Progenitor cell of endocrine pancreas (in vitro differentiated cells): Measurements from ENCODE around the gene SPATA25. TPM values are rescaled to one million over a fixed set of nuclear protein-coding genes. Genes with fewer than 3 reads are reported as not detected.

Experiments used
- DNase-seq: peaks from one replicate; pipeline ENCODE4 v3.0.0; 2021; ENCODE audit warnings: low spot score; ENCODE audit not compliant: unreplicated experiment
- H3K27ac Mint-ChIP-seq: 2 replicates; pipeline ENCODE4 v1.8.0; 2021; ENCODE audit warnings: mild to moderate bottlenecking, moderate library complexity, mixed read lengths
- H3K27me3 Mint-ChIP-seq: 2 replicates; pipeline ENCODE4 v1.8.0; 2021; ENCODE audit warnings: mixed read lengths
- H3K36me3 Mint-ChIP-seq: 2 replicates; pipeline ENCODE4 v1.8.0; 2022; ENCODE audit warnings: mixed read lengths; ENCODE audit not compliant: insufficient read depth
- H3K4me1 Mint-ChIP-seq: 2 replicates; pipeline ENCODE4 v1.8.0; 2021; ENCODE audit warnings: low read depth, mixed read lengths
- H3K4me3 Mint-ChIP-seq: 2 replicates; pipeline ENCODE4 v1.8.0; 2021; ENCODE audit warnings: low read depth, mild to moderate bottlenecking, moderate library complexity, mixed read lengths
- H3K9me3 Mint-ChIP-seq: 2 replicates; pipeline ENCODE4 v1.8.0; 2021; ENCODE audit warnings: low read depth, mixed read lengths
- total RNA-seq: library from RNA; stranded (reverse); gene quantifications from 2 replicates; pipeline ENCODE4 v1.2.1, GENCODE V29; 2021
- TF ChIP-seq, protein P1 (sequence below): fragments of 200-600 bp; sonication (generic); IDR thresholded peaks from one replicate; pipeline ENCODE4 v1.5.0; 2021; ENCODE audit warnings: antibody characterized with exemption, mild to moderate bottlenecking; ENCODE audit not compliant: unreplicated experiment

SPATA25 gene
- total RNA-seq, 1 donor from 2014 or later = 3.6 TPM

DNA sequence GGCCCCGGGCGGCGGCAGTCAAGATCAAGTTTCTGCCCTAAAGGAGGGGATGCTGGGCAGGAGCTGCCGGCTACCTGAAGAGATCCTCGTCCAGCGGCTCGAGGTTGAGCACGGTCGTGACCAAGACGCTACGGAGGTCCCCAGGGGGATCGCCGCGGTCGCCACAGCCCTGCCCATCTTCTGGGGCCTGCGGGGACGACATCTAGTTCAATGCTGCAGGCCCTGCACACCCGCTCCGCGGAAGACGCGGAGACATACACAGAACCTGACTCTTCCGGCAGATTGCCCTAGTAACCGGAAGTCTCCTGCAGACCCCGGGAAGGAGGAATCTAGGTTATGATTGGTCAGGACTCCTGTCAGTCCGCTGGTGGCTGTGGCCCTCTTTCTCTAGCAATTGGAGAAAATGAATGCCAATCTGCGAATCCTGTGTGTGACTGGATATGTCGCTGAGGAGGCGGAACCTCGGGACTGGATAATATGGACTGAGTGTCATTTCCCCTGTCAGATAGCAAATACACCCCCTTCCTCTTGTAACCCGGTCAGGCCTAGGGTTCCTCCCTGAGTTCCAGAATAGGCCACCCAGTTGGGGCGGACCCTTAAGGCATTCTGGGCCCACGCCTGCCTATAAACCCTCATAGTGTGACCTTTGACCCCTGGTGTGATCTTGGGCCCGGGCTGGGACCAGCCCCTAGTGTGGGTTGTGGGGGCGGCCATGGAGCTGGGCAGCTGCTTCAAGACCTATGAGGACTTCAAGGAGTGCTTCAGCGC, 30.1 kb downstream of the SPATA25 start, which contains the start of the genes ACOT8 and ZSWIM3:
Gene ACOT8 (minus strand): TSS at position 279 of the 768 bp plus-strand sequence. CDS start 77 bp downstream, at position 202.
Gene ZSWIM3 (plus strand): TSS at position 501 of the 768 bp plus-strand sequence. CDS start 212 bp downstream, at position 713.
- Mint-ChIP-seq H3K27me3 (no peaks in the 10 kb centered on the region), H3K4me3 (peak within 1 kb of the TSS; percentile 93), H3K4me1 (peaks cover 24% of the 10 kb centered on the region), H3K27ac (peak within 1 kb of the TSS; percentile 92), H3K9me3 (no peaks in the 10 kb centered on the region), H3K36me3 (no peaks in the 10 kb centered on the region)
- DNase-seq = peak; percentile 93
- TF ChIP-seq, protein P1, sequence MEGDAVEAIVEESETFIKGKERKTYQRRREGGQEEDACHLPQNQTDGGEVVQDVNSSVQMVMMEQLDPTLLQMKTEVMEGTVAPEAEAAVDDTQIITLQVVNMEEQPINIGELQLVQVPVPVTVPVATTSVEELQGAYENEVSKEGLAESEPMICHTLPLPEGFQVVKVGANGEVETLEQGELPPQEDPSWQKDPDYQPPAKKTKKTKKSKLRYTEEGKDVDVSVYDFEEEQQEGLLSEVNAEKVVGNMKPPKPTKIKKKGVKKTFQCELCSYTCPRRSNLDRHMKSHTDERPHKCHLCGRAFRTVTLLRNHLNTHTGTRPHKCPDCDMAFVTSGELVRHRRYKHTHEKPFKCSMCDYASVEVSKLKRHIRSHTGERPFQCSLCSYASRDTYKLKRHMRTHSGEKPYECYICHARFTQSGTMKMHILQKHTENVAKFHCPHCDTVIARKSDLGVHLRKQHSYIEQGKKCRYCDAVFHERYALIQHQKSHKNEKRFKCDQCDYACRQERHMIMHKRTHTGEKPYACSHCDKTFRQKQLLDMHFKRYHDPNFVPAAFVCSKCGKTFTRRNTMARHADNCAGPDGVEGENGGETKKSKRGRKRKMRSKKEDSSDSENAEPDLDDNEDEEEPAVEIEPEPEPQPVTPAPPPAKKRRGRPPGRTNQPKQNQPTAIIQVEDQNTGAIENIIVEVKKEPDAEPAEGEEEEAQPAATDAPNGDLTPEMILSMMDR = no peak

DNA sequence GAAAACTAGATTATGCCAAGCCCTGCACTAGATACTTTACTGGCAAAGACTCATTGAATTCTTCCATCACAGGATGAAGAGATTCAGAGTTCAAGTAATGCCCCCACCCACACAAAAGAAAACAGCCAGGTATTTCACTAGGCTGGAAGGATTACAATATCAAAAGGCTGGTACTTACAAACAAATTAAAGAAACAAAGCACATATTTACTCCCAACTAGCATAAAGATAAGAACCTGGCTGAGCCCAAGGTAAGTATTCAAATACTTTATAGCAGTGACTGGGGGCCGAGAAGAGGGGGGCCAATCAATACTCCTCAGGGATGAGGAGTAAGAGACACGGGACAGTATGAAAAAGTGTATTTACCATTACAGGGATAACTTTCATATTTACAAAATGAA, 33.9 kb downstream of the SPATA25 start:
- no peak overlapping the region for H3K27ac Mint-ChIP-seq
- peaks cover 21% of the 10 kb centered on the region for H3K4me1 Mint-ChIP-seq
- H3K36me3 Mint-ChIP-seq = no peaks in the 10 kb centered on the region
- TF ChIP-seq, protein P1 = no peak
- H3K27me3 Mint-ChIP-seq = no peaks in the 10 kb centered on the region
- no peak for DNase-seq
- H3K9me3 Mint-ChIP-seq = no peaks in the 10 kb centered on the region
- no peak overlapping the region for H3K4me3 Mint-ChIP-seq

GRCh38 chr20:45852326-45852725, 35.1 kb downstream of the SPATA25 start:
- no peak overlapping the region for H3K4me3 Mint-ChIP-seq
- TF ChIP-seq, protein P1 = no peak
- peaks cover 12% of the 10 kb centered on the region for H3K4me1 Mint-ChIP-seq
- H3K27ac Mint-ChIP-seq = no peak overlapping the region
- DNase-seq = no peak
- no peaks in the 10 kb centered on the region for H3K27me3 Mint-ChIP-seq
- H3K36me3 Mint-ChIP-seq = no peaks in the 10 kb centered on the region
- no peaks in the 10 kb centered on the region for H3K9me3 Mint-ChIP-seq

- TF ChIP-seq, protein P1 = no peak
- H3K4me1 Mint-ChIP-seq = peaks cover 9% of the 10 kb centered on the region
- H3K27ac Mint-ChIP-seq = no peak overlapping the region
- no peak for DNase-seq
- H3K36me3 Mint-ChIP-seq = no peaks in the 10 kb centered on the region
- H3K27me3 Mint-ChIP-seq = no peaks in the 10 kb centered on the region
- no peak overlapping the region for H3K4me3 Mint-ChIP-seq
- H3K9me3 Mint-ChIP-seq = no peaks in the 10 kb centered on the region
Measured at GRCh38 chr20:45851501-45851900, 35.9 kb downstream of the SPATA25 start.

DNA sequence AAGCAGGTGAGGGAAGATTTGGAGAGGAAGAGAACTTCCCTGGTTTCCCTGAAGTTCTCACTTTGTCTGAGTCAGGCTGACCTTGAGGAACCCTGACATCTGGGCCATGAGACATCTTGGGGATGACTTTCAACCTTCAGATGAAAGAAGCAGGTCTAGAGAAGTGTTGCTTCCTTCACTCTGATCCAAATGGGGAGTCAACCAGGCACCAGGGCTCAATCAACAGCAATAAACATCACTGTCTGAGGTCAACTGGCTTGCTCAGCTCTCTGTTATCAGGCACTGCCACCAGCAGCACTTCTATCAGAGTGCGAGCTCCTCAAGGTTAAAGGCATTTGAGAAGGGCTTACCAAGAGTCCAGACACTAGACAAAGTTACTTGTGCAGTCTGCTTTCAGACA, 36.5 kb downstream of the SPATA25 start:
- TF ChIP-seq, protein P1 = no peak
- DNase-seq = no peak
- no peaks in the 10 kb centered on the region for H3K36me3 Mint-ChIP-seq
- no peaks in the 10 kb centered on the region for H3K27me3 Mint-ChIP-seq
- H3K4me1 Mint-ChIP-seq = peaks cover 7% of the 10 kb centered on the region
- H3K9me3 Mint-ChIP-seq = no peaks in the 10 kb centered on the region
- H3K4me3 Mint-ChIP-seq = no peak overlapping the region
- no peak overlapping the region for H3K27ac Mint-ChIP-seq
